CD1c-positive myeloid dendritic cell (primary cell): Measurements from ENCODE around the gene RNF126.
"Not testable (repeated sequence)": the region's sequence is repeated elsewhere in the genome, so short reads cannot be mapped to it uniquely, and the experiment has no call there.

ENCODE experiments used
- DNase-seq: peaks from one replicate; pipeline ENCODE4 v3.0.0-alpha.2; 2016; ENCODE audit errors: extremely low spot score

Gene RNF126

GRCh38 chr19:628168-628567 is 34.8 kb downstream of the RNF126 start:
- no peak for DNase-seq

- DNase-seq: not testable (repeated sequence)
These were observed 36.4 kb downstream of the RNF126 start for GRCh38 chr19:626566-626965.

- DNase-seq: no peak
These were observed 37.8 kb downstream of the RNF126 start for GRCh38 chr19:625257-625656.

GRCh38 chr19:624433-625109 is 38.4 kb downstream of the RNF126 start:
- DNase-seq: no peak

GRCh38 chr19:623974-624373 is 39.0 kb downstream of the RNF126 start:
- DNase-seq: no peak

GRCh38 chr19:623175-623916 is 39.7 kb downstream of the RNF126 start:
- no peak for DNase-seq

- DNase-seq: no peak
These were observed 40.3 kb downstream of the RNF126 start for GRCh38 chr19:622666-623065.

GRCh38 chr19:621819-622218 is 41.2 kb downstream of the RNF126 start:
- DNase-seq: no peak

- DNase-seq: not testable (repeated sequence)
These were observed 41.8 kb downstream of the RNF126 start for GRCh38 chr19:621191-621590.

GRCh38 chr19:620166-620862 is 42.7 kb downstream of the RNF126 start:
- DNase-seq: no peak

GRCh38 chr19:619286-620002 is 43.6 kb downstream of the RNF126 start:
- DNase-seq: no peak

- no peak for DNase-seq
These were observed 44.2 kb downstream of the RNF126 start for GRCh38 chr19:618674-619285.

- no peak for DNase-seq
These were observed 44.8 kb downstream of the RNF126 start for GRCh38 chr19:618247-618619.

GRCh38 chr19:617551-618246 is 45.3 kb downstream of the RNF126 start:
- DNase-seq: no peak

GRCh38 chr19:616747-617526 is 46.1 kb downstream of the RNF126 start:
- DNase-seq: no peak

GRCh38 chr19:616062-616700 is 46.8 kb downstream of the RNF126 start:
- DNase-seq: no peak

GRCh38 chr19:615619-616018 is 47.4 kb downstream of the RNF126 start:
- peak; percentile 51 for DNase-seq

- DNase-seq: no peak
These were observed 49.1 kb downstream of the RNF126 start for GRCh38 chr19:613732-614567.

GRCh38 chr19:612941-613340 is 50.1 kb downstream of the RNF126 start:
- no peak for DNase-seq
